Muscle of arm (tissue), 12 donors: ENCODE data around the gene CLK4. TPM values are rescaled to one million over a fixed set of nuclear protein-coding genes. Genes with fewer than 3 reads are reported as not detected.

Experiments
- DNase-seq: peaks from one replicate; pipeline ENCODE4 v3.0.0-alpha.2; 2013
- polyA plus RNA-seq, 12 donors: library from polyadenylated mRNA; unstranded; fragments of 120-200 nt; gene quantifications; one replicate each; pipeline ENCODE4 v1.2.1, GENCODE V29; 2013; ENCODE audit not compliant: insufficient read length in 12 of 12

The CLK4 gene
- polyA plus RNA-seq, 12 donors: 28.6 to 57.8 (median 40.9) TPM; not detected in 1

DNA sequence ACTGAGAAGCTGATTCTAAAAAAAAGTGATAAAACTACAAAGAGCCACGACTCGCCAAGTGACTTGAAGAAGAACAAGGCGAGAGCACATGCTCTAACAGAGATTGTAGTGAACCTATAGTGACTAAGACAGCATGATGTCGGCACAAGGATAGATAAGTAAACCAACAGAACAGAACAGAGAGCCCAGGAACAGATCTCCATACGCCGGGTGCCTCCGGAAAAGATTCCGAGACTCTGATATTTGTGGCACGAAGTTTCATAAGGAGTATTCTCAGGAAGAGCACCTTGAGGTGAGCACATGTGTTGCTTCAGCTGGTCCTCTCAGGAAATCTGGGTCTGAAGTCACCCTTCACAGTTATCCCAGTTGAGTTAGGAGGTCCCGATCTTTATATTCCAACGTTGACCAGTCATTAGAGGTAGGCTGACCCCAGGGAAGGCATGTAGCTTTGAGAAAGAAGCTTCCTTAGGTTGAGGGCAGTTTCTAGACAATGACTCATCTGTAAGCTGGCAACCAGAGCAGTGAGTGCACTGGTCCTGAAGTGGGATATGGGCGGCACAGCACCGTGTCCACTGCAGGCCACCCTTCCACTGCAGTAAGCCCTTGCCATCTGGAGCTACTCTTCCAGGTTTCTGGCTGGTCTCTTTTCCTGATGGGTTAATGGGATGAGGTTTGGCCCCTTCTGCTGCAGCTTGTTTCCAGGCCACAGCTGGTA lies 13.6 kb upstream of the CLK4 start:
- DNase-seq: no peak

DNA sequence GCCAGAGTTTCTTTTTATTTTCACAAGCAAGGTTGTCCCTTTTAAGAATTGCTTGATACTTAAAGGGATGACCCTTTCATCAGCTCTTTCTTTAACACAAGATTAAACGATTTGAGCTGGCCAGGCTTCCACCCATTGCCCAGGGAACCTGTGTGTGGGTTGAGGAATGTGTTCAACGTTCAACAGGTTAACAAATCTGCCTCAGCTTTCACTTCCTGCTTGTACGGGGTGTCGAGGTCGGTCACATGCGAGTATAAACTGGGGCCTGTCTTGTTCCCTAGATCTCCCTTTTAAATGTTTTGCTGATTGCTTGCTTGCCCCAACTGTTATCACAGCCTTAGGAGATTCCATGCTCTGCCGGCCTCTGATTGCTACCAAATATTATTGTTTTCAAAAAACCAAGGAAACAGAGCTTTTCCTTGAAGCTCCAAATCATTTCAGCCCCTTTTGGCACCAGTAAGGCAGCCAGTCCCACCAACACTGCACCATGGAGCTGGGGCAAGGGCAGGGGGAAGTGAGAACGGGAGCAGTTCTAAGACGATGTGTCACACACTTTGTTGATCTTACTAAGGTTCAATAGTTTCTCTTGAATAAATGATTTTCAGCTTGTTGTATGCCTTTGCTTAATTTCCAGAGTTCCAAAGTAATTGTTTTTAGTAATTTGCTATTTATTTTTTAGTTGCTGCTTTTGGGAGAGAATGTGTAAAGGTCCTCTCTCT lies 10.7 kb upstream of the CLK4 start:
- DNase-seq: no peak

DNA sequence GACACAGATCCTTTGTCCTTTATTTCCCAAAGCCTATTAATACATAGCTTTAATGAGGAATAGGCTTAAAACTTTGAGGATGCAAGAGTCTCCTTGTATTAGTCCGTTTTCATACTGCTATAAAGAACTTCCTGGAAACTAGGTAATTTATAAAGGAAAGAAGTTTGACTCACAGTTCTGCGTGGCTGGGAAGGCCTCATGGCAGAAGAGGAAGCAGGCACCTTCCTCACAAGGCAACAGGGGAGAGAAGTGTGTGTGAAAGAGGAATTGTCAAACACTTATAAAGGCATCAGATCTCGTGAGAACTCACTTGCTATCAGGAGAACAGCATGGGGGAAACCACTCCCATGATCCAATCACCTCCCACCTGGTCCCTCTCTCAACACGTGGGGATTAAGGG lies 5.4 kb upstream of the CLK4 start:
- DNase-seq: no peak

DNA sequence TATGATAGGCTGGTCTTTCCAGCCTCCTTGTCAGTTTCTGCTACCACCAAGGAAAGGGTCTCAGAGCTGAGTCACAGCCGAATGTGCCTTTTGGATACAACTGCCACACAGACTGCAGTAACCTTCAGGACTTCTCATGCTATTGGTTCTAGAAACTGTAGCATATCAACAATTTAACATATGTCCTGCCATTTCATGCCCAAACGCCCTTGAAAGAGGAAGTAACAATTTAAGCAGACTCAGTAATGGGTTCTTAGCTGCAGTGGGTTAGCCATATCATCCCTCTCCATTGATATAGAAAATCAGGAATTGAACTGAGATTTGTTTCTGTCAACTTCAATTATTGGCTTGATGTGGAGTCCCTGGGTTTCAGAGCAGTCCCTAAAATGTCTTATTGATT lies 4.1 kb upstream of the CLK4 start:
- DNase-seq: no peak

DNA sequence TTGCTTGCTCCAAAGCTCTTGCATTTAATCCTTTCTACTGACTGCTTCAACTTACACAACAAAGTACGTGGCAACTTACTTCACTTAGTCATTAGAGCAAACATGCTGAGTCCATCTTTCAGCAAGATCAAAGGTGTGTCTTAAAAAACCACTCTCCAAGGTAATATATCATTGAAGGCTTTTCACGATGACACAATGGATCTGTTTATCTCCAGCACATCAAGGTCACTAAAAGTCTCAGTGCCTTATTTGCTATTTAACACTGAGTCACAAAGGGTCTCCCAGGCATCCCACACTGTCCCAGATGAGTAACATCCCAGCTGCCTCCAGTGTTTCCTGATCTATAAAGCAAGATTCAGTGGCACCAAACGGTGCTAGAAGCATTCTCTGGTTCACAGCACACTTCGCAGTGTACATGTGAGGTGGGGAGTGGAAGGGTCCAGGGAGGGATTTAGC lies 3.7 kb upstream of the CLK4 start:
- no peak for DNase-seq

DNA sequence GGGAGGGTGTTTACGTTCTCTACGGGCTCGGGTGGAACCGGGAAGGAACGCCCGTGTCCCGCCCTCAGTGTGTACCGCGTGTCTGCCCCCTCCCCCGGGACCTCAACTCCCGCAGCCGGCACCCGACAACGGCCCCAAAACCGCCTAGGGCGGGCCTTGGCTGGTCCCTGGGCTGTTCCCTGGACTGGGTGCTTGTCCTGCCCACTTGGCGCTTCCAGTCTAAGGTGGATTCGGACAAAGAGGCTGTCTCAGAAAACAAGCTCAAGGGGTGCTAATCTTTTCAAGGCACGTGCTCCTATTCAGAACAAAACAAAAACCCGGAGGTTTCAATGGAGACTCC lies 379 bp upstream of the CLK4 start:
- no peak for DNase-seq

DNA sequence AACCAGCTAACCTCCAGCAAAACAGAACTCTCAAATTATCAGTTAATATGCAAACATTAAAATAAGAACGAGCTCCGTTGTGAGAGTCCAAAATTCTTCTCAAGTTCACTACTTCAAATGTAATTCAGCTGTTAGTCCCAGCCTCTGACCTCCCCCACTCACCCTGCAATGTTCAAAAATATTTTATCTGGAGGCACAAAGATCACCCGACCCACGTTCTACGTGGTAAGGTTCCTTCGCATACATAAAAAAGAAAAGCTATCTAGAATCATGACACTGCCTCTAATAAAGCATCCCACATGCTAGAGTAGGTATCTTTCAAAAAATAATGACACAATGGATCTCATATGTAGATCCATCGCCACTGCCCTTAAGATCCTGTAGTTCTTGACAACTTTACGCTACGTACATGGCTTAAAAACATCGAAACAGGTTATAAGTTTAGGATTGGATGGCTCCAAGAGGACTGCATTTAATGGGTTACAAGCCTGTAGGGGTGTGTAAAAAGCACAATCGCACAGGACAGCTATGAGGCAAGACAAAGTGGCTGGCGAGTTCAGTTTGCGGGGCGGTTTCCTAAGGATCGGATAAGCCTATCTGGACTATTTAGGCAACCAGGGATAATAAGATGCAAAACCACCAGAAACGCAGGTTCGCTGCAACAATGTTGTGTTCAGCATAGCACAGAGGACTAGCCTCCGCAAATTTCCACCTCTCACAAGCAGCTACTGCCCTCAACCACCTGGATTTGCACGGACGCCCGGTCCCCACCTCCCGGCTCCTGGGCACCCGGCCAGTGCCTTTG lies 969 bp downstream of the CLK4 start:
- peak; percentile 19 for DNase-seq

DNA sequence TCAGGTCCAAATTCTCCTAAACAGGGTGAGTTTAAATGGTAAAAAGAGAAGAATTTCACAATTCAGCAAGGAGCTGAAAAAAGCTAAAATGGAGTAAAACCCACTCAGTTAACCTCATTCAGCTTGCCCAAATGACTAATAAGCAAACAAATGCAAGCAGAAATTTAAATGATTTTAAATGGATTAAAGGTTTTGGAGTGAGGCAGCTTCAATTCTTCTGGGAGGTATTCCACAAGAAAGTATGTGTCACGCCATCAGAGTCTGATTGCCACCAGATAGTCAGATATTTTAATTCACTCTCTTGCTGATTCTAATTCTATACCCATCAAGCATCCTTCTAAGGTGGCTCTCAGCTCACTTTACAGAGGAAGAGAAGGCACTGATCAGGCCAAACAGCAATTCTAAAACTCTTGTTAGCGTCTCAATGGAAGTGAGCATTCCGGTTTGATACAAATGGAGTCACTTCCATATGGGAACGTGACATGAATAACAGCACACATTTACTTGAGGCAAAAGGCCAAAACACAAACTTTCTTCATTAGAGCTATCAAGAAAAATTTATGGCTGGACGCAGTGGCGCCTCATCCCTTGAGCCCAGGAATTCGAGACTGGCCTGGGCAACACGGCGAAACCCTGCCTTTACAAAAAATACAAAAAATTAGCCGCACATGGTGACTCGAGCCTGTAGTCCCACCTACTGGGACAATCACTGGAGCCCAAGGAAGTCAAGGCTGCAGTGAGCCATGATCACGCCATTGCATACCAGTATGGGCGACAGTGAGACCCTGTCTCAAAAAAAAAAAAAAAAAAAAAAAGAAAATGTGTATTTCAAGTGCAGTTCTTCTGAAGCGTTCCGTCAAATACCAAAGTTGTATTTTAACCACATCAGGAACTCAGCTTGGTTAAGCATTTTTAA lies 2.0 kb downstream of the CLK4 start:
- DNase-seq: no peak

DNA sequence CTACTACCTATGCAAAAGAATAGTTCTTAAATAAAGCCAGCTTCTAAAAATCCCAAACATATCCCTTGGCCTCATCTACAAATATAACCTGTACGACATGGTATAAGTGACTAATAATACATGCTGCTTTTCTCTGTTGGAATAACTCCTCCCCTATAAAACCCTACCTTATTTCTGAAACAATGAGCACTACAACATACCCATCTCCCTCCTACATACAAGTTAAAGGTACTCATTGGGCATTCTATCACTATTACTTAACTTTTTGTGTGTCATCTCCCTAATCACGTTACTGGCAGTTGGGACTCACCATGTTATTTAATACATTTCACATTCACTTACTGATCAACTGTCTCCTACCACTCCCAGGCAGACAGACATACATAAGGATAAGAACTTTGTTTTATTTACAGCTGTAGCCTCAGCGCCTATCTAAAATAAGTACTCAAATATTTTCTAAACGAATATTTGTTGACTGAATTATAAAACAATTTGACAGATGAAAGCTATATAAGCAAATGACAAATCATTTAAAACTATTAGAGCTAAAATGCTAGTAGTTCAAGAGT lies 4.1 kb downstream of the CLK4 start:
- no peak for DNase-seq

DNA sequence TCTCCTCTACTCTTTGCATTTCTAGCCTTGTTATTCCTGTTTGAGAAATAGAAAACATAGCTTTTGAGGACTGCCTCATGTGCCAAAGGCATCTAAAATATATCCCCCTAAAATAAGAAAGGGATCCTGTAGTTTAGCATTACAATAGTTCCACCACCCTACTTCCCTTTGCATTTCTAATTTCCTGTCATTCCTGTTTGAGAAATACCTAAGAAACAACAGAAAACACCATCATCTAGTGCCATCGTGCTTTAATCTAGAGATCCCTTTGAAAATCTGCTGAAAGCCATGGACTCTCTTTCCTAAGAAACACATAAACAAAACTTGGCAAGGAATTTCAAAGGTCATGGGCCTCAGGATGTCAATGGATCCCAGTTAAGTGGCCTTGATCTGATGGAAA lies 7.5 kb downstream of the CLK4 start:
- no peak for DNase-seq

DNA sequence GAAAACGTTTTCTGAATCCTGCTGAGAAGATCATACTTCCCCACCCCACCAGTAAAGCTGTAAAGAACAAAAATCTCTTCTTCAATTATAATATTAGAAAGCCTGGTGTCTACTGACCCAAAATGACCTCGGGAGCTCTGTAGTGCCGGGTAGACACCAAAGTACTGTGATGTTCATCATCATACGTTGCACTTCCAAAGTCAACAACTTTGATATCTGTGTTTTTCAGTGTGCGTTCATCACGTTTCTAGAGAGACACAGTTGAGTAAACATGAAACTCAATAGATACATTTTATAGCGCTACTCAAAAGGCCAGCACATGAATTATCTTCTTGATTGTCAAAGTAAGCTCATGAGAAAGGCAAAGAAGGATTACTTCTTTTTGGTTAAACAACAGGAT lies 14.6 kb downstream of the CLK4 start:
- DNase-seq: no peak

DNA sequence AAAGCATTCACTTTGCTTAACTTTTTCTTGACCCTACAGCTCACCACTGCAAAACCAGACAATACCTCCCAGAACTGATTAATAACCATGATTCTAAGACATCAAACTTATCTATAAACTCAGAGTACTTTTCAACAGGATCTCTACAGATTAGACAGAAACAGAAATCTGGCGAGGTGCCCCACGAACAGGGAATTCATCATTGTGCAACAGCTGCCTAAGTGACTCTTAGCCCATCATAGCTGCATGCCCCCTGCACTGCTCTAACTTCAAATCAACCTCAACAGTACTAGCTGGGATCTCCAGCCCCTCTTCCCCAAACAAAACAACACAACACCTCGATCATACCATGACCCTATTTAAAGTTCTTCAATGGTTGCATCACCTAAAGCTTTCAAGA lies 20.6 kb downstream of the CLK4 start:
- DNase-seq: no peak

DNA sequence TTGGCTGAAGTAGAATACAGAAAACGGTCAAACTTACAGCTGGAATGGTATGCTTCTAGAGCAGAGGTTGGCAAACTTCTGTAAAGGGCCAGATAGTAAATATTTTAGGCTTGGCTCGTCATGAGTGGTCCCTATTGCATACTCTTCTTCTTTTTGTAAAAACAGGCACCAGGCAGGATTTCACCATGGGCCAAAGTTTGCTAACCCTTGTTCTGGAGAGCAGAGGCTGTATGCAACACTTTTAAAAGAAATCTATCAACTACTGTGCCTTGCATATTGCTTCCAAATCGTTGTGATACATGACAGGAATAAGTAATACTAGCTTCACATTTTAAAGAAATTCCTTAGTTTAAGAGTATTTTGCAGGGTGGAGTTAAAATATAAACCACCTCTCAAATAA lies 21.1 kb downstream of the CLK4 start:
- DNase-seq: no peak

DNA sequence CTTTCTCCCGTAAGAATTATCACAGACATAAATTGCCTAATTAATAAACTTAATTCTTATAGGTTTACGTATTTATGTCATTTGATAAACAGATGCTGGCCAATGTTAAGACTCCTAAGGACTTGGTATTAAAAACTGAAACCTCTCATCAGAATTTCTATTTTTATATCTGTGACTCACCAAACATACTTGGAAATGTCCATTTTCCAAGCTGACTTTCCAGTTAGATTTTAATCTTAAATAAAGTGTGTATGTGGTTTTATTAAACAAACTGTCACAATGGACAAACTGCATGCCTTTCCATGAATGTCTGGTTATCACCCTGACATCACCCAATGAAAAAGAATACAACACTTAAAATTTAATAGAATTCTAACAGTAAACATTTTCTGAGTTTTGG lies 24.1 kb downstream of the CLK4 start:
- no peak for DNase-seq

DNA sequence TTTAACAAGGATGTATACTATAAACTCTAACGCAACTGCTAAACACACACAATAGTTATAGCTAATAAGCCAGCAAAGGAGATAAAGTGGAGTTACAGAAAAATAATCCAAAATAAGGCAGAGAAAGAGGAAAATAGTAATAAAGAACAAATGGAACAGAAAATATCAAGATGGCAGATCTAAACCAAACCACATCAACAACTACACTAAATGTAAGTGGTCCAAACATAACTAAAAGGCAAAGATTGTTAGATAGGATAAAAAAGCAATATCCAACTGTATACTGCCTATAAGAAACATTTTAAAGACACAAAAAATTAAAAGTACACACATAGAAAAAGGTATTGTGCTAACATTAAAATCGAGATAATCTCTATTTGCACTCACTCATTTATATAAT lies 31.1 kb downstream of the CLK4 start:
- no peak for DNase-seq

DNA sequence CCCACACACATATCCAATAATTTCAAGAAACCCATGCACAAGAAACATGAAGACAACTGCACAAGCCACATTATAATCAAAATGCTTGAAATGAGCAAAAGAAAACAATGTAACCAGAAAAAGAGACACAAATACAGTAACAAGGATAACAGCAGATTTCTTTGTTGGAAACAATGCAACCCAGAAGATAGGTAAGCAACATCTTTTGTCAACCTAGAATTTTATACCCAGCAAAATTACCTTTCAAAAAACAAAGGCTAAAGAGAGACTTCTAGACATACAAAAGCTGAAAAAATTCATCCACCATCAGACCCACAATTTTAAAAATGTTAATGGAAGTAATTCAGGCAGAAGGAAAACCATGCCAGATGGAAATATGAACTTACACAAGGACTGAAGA lies 31.7 kb downstream of the CLK4 start:
- DNase-seq: no peak

DNA sequence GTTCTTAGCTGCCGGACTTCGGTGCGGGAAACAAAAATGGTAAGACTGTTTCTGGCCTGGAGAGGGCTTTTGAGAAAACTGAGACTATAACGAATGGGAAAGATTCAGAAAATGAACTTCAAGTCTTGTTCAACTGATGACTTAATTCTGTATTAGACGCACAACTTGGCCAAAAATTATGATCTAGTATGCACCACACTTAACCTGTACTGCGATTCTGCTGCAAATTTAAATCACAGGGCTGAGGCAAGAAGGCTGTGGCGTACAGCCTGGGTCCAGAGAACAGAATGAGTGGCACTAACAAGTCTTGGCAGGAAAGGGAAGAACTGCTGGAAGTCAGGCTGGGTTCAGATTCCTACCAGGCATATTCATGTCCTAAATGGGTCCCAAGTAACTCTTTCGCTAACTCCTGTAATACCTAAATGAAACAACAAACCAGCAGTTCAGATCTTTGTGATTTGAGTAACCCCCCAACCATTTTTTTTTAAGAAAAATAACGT lies 35.9 kb downstream of the CLK4 start:
- DNase-seq: no peak

DNA sequence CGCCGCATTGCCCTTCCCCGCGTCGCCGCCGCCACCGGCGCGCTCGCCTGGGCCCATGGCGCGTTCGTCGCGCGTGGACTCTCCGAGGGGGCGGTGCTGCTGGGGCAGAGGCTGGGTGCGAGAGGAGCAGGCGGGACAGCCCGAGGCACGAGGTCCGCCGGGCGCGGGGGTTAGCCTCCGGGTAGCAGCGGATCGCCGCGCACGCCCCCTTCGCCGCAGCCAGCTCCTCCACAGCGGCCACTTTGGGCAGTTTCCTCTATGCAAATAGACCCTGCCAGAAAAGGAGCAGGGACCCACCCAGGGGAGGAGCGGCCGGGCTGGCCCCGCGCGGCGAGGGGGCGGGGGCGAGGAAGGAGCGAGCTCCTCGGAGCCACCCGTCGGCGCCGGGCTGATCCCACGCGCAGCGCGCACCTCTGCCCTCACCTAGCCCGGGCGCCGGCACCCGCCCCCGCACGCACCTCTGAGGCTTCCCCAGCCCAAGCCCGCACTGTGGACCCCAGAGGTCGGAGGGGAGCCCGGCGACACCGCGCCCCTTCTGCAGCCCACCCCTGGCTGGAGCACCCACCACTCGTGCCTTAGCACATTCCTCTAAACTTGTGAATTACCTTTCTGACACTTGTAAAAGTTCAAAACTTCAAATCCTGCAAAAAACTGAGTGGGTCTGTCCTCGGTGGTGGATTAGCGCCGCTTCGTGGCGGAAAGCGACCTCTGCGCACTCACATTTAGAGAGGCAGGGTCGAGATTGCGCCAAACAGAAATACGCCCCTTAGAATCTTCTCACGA lies 36.5 kb downstream of the CLK4 start, which contains the start of gene COL23A1:
TSS of gene COL23A1 (minus strand) at position 253 of the 783 bp plus-strand sequence.
- peak; percentile 72 for DNase-seq

DNA sequence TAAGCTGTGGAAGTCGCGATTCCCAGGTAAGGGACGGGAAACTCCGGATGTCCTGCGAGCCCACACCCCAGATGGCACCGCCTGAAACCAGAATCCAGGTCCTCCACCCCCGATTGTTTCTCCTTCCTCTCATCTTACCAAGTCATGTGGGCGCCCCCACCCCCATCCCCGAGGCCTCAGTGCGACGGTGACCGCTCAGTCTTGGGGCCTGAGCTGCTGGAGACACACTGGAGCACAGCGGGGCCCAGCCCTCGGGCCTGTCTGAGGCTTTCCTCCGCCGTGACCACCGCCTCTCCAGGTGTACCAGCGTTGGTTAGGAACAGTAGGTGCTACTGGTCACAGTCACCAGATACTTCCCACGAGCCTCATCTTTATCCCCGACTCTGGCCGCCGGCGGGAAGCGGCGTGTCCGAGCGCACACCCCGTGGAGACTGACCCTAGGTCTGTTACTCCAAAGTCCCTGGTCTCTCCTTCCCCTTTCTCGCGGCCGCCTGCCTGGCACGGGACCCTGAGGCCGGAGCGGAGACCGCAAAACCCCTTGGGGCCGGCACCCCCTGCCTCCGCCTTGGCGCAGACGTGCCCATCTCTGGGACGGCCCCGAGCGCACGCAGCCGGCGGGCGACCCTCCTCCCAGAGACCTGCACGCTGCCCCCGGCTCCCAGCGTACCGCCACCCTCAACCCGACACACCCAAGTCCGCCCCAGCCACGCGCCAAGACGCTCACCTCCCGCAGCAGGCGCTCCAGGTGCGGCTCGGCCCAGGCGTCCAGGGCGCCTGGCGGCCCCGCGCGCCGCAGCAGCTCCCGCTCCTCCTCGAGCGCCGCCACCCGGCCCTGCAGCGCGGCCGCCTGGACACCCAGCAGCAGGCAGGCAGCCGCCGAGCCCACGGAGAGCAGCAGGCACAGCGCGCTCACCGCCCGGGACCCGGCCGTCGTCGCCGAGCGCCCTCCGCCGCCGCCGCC lies 37.4 kb downstream of the CLK4 start:
- DNase-seq: no peak
